DMS153 treated with DMSO at 0.1 percent for 48 hours (cell line): ENCODE data around the gene ABO.
A peak's percentile ranks its signal among the peaks of the same experiment; 100 is the strongest.
"Not testable (repeated sequence)": the region's sequence is repeated elsewhere in the genome, so short reads cannot be mapped to it uniquely, and the experiment has no call there.

ENCODE experiments used
- DNase-seq: peaks from one replicate; lab custom pipeline; 2025; ENCODE audit not compliant: unreplicated experiment; lab: John Stamatoyannopoulos, UW

Gene ABO

GRCh38 chr9:133290751-133291302 lies 15.8 kb upstream of the ABO start:
- DNase-seq: no peak

GRCh38 chr9:133286523-133286922 lies 11.5 kb upstream of the ABO start:
- DNase-seq: no peak

- no peak for DNase-seq
These were observed 10.3 kb upstream of the ABO start for GRCh38 chr9:133285252-133285775.

- no peak for DNase-seq
These were observed 9.4 kb upstream of the ABO start for GRCh38 chr9:133284362-133284761.

GRCh38 chr9:133283255-133284032 lies 8.4 kb upstream of the ABO start:
- DNase-seq: peak; percentile 43

- DNase-seq: peak; percentile 10
These were observed 7.7 kb upstream of the ABO start for GRCh38 chr9:133282464-133283238.

- no peak for DNase-seq
These were observed 5.4 kb upstream of the ABO start for GRCh38 chr9:133280392-133280791.

- DNase-seq: no peak
These were observed 3.4 kb upstream of the ABO start for GRCh38 chr9:133278161-133279114.

- no peak for DNase-seq
These were observed 2.5 kb upstream of the ABO start for GRCh38 chr9:133277467-133277866.

- DNase-seq: no peak
These were observed 1.9 kb upstream of the ABO start for GRCh38 chr9:133276923-133277322.

- no peak for DNase-seq
These were observed 1.2 kb upstream of the ABO start for GRCh38 chr9:133276001-133276884.

- DNase-seq: peak; percentile 22
These were observed 531 bp downstream of the ABO start for GRCh38 chr9:133274236-133275104.

- peak; percentile 24 for DNase-seq
These were observed 1.2 kb downstream of the ABO start for GRCh38 chr9:133273819-133274218.

GRCh38 chr9:133273098-133273497 lies 1.9 kb downstream of the ABO start:
- no peak for DNase-seq

- DNase-seq: no peak
These were observed 5.3 kb downstream of the ABO start for GRCh38 chr9:133269537-133270362.

GRCh38 chr9:133269136-133269535 lies 5.9 kb downstream of the ABO start:
- not testable (repeated sequence) for DNase-seq

GRCh38 chr9:133268335-133269056 lies 6.5 kb downstream of the ABO start:
- DNase-seq: no peak
